ENCODE data around the gene RPL41.

Gene RPL41

DNA sequence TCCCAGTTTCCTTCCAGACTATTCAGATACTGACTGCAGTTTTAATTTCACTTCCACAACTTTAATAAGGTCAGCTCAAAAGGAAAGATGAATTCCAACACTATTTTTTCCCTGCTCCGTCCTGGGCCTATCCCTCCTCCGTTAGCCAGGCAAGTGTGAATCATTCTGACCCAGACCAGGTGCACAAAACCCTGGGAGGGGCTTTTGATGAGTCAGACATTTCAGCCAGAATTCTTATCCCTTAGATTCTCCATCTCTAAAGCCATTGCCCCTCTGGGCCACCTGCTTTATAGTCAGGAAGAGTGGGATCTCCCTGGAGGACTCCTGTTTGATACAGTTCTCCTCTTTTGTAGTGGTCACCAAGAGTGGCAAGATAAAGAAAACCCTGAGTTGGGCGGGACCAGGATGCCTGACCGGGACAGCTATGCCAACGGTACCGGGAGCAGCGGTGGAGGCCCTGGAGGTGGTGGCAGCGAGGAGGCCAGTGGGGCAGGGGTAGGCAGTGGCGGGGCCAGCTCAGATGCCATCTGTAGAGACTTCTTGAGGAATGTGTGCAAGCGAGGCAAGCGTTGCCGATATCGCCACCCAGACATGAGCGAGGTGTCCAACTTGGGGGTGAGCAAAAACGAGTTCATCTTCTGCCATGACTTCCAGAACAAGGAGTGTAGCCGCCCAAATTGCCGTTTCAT lies 3.9 kb downstream of the RPL41 start:
- Mint-ChIP-seq H3K27ac (peak overlapping the region; percentile 95 to 99 (median 97)), H3K9me3 (no peaks in the 10 kb centered on the region), H3K4me3 (peak overlapping the region; percentile 32 to 95 (median 44)), H3K36me3 (ENCODE audit: low read depth) (peaks cover 17% of the 10 kb centered on the region), H3K4me1 (peaks cover 48% of the 10 kb centered on the region), H3K27me3 (ENCODE audit: low read depth) (no peaks in the 10 kb centered on the region)
- TF ChIP-seq, protein P1, sequence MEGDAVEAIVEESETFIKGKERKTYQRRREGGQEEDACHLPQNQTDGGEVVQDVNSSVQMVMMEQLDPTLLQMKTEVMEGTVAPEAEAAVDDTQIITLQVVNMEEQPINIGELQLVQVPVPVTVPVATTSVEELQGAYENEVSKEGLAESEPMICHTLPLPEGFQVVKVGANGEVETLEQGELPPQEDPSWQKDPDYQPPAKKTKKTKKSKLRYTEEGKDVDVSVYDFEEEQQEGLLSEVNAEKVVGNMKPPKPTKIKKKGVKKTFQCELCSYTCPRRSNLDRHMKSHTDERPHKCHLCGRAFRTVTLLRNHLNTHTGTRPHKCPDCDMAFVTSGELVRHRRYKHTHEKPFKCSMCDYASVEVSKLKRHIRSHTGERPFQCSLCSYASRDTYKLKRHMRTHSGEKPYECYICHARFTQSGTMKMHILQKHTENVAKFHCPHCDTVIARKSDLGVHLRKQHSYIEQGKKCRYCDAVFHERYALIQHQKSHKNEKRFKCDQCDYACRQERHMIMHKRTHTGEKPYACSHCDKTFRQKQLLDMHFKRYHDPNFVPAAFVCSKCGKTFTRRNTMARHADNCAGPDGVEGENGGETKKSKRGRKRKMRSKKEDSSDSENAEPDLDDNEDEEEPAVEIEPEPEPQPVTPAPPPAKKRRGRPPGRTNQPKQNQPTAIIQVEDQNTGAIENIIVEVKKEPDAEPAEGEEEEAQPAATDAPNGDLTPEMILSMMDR (IDR thresholded peaks at IDR 0.05; ENCODE audit: unreplicated experiment in 3 of 3) = no peak

DNA sequence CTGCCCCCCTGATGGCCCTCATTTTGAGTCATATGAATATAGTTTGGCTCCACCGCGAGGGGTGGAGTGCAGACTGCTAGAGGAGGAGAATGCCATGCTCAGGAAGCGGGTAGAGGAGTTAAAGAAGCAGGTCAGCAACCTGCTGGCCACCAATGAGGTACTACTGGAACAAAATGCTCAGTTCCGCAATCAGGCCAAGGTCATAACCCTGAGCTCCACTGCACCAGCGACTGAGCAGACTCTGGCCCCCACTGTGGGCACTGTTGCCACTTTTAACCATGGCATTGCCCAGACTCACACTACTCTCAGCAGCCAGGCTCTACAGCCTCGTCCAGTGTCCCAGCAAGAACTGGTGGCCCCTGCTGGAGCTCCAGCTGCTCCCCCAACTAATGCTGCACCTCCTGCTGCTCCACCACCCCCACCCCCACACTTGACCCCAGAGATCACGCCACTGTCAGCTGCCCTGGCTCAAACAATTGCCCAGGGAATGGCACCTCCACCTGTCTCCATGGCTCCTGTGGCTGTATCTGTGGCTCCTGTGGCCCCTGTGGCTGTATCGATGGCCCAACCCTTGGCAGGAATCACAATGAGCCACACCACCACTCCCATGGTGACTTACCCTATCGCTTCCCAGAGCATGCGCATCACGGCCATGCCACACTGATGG lies 4.9 kb downstream of the RPL41 start:
- H3K4me1 Mint-ChIP-seq = peaks cover 54% of the 10 kb centered on the region

DNA sequence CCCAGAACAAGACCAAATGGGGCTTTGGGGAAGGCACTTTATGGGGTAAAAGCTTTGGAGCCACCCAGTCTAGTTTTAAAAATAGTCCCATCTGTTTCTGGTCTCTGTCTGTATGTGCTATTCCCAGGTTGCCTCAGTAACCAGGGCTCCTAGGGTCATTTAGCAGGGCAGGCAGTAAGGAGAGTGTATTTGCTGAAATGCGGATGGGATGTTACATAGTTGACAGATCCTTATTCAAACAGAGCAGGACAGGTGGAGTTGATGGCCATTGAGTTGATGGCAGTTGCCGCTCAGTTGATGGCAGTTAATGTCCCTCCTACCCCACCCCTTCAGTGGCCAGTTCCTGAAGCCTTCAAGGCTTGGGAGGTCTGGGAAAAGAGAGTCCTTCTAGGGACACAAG lies 6.2 kb downstream of the RPL41 start:
- Mint-ChIP-seq H3K27me3 (ENCODE audit: low read depth) (no peaks in the 10 kb centered on the region), H3K36me3 (ENCODE audit: low read depth) (peaks cover 10% of the 10 kb centered on the region), H3K4me1 (peaks cover 67% of the 10 kb centered on the region), H3K4me3 (peak overlapping the region in 1 of 3 experiments; percentile 19), H3K27ac (peak overlapping the region; percentile 26 to 48 (median 46)), H3K9me3 (no peaks in the 10 kb centered on the region)
- TF ChIP-seq, protein P1 (IDR thresholded peaks at IDR 0.05; ENCODE audit: unreplicated experiment in 3 of 3) = no peak

More for the DNA sequence above, 4.9 kb downstream of the RPL41 start:
- peak overlapping the region in 1 of 3 experiments; percentile 12 for H3K27ac Mint-ChIP-seq
- H3K36me3 Mint-ChIP-seq (ENCODE audit: low read depth) = peaks cover 15% of the 10 kb centered on the region
- no peaks in the 10 kb centered on the region for H3K27me3 Mint-ChIP-seq (ENCODE audit: low read depth)
- H3K9me3 Mint-ChIP-seq = no peaks in the 10 kb centered on the region
- no peak overlapping the region for H3K4me3 Mint-ChIP-seq
- TF ChIP-seq, protein P1 (IDR thresholded peaks at IDR 0.05; ENCODE audit: unreplicated experiment in 3 of 3) = no peak

DNA sequence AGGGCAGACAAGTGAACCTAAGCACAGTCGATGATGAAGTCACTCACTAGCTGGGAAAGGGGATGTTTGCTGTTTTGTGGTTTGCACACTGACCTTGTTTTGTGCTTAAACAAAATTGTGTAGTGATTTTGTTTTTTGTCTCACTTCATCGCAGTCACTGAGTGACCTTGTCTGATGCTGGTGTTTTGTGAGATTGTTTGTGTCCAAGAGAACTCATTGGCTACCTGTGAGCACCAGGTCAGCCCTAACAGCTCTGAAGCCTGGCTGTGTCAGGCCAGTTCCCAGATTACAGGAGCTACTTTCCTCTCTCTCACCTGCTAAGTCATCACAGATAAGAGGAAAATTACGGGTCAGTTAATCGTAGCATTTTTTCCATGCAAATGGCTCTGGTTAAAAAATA lies 7.7 kb downstream of the RPL41 start:
- Mint-ChIP-seq H3K27me3 (ENCODE audit: low read depth) (no peaks in the 10 kb centered on the region), H3K9me3 (no peaks in the 10 kb centered on the region), H3K27ac (peak overlapping the region; percentile 14 to 69 (median 45)), H3K36me3 (ENCODE audit: low read depth) (peaks cover 6% of the 10 kb centered on the region), H3K4me3 (no peak overlapping the region), H3K4me1 (peaks cover 63% of the 10 kb centered on the region)
- TF ChIP-seq, protein P1 (IDR thresholded peaks at IDR 0.05; ENCODE audit: unreplicated experiment in 3 of 3) = no peak

DNA sequence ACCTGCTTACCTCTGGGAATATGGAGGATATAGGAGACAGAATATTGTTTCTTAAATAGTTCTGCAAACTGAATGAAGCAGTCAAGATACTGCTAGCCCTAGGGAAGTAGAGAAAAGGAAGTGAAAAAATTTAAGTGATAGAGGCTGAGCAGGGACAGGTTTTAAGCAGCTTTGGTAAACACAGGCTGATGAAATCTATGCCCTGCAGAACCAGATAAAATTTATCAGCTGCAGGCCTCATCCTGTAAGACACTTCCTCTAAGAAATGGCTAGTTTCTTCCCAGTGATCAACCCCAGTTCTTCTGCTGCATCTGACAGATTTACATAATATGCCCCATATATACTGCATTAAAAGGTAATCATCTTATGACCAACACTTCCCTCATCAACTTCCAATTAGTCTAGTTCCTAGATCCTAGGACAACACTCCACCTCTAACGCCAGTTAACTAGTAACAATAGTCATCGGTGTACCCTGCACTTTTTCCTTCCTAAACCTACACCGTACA lies 10.4 kb downstream of the RPL41 start:
- Mint-ChIP-seq H3K27me3 (ENCODE audit: low read depth) (no peaks in the 10 kb centered on the region), H3K9me3 (no peaks in the 10 kb centered on the region), H3K4me1 (peaks cover 61% of the 10 kb centered on the region), H3K36me3 (ENCODE audit: low read depth) (peaks cover 16% of the 10 kb centered on the region), H3K4me3 (peak overlapping the region; percentile 92 to 97 (median 95)), H3K27ac (peak overlapping the region; percentile 87 to 94 (median 90))
- TF ChIP-seq, protein P1 (IDR thresholded peaks at IDR 0.05; ENCODE audit: unreplicated experiment in 3 of 3) = no peak
